ENCODE data around the gene CDH4. TPM values are rescaled to one million over a fixed set of nuclear protein-coding genes. Genes with fewer than 3 reads are reported as not detected.

CDH4 gene
- total and polyA plus RNA-seq, 2 of the 4 experiments (the other 2 are of a cell fraction) = 1.6 to 3.5 TPM

DNA sequence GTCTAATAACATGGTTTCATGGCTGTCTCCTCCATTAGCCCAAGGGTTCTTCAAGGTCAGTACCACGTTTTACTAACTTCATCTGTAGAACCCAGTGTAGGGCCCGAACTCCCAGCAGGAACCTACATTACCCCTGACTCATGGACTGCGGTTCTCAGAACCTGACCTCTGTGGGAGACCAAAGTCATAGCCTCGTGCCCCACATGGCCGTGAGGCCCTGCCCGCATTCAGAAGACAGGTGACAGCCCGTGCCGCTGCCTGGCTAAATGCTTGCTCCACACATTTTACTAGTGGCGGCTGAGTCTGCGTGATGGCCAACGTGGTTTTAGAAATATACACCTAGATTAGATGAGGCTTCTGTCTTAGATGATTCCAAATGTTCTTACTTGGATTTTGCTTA lies 94.9 kb downstream of the CDH4 start:
- no peak overlapping the region for H2AK9ac ChIP-seq (replicated peaks; ENCODE audit: low read depth, low read length, poor library complexity)
- no peak overlapping the region for H2BK15ac ChIP-seq (ENCODE audit: low read depth, low read length)
- H4K91ac ChIP-seq (ENCODE audit: insufficient read depth, low read depth, low read length) = no peak overlapping the region
- H3K56ac ChIP-seq (ENCODE audit: extremely low read depth, insufficient read depth, low read length) = no peak overlapping the region
- H4K20me1 ChIP-seq (ENCODE audit: insufficient read depth, low read length) = no peaks in the 10 kb centered on the region
- H3K36me3 ChIP-seq (ENCODE audit: control insufficient read depth, insufficient read depth, low read length) = no peaks in the 10 kb centered on the region
- H3K18ac ChIP-seq (ENCODE audit: low read depth, low read length) = no peak overlapping the region
- H3K4me2 ChIP-seq (ENCODE audit: low read depth, low read length) = no peak overlapping the region
- ChIA-PET CTCF (interaction anchor here (0.6 kb wide), 1 partner anchor 628 kb away, joined by 3 read pairs; no protein-coding TSS in a partner anchor), POLR2A (ENCODE audit: unreplicated experiment) (no interaction called here)
- dilution Hi-C loops (cut with HindIII; ENCODE audit: low sequenced_read_pairs, unreplicated experiment) = no loop called here
- H3K14ac ChIP-seq (replicated peaks; ENCODE audit: low read depth, low read length) = no peak overlapping the region
- no peak overlapping the region for H2AK5ac ChIP-seq (ENCODE audit: low read depth, low read length)
- H2BK120ac ChIP-seq (ENCODE audit: low read depth, low read length) = no peak overlapping the region
- no peak overlapping the region for H2BK5ac ChIP-seq (ENCODE audit: low read depth, low read length, poor library complexity, severe bottlenecking)
- H3K4me1 ChIP-seq (ENCODE audit: control insufficient read depth, insufficient read depth, low read length) = no peaks in the 10 kb centered on the region
- H3K27me3 ChIP-seq (ENCODE audit: control insufficient read depth, insufficient read depth, low read length) = no peaks in the 10 kb centered on the region
- no peak for ATAC-seq (ENCODE audit: low read depth)
- H4K5ac ChIP-seq (ENCODE audit: low read depth, low read length) = no peak overlapping the region
- WGBS, 2 experiments (ENCODE audit: extremely low coverage in 2 of 2, insufficient read length in 1 of 2) = 100% methylated on average over 1 of the region's 11 CpGs; no CpG with 5 or more reads in 1 of the 2 experiments
- no peak overlapping the region for H2BK20ac ChIP-seq (ENCODE audit: low read depth, low read length)
- intact Hi-C loops (cut with micrococcal nuclease) = no loop called here
- H3K23ac ChIP-seq (ENCODE audit: low read depth, low read length) = no peak overlapping the region
- no peak overlapping the region for H3K4me3 ChIP-seq (ENCODE audit: insufficient read depth, low read depth, low read length)
- H3K9ac ChIP-seq (ENCODE audit: low read depth, low read length) = no peak overlapping the region
- H2AFZ ChIP-seq (replicated peaks; ENCODE audit: low read length, poor library complexity) = no peak overlapping the region
- no peak overlapping the region for H3K27ac ChIP-seq (ENCODE audit: insufficient read depth, low read length)
- BruUV-seq (replicated peaks) = no TSS peak
- in situ Hi-C loops (cut with MboI; ENCODE audit: low sequenced_read_pairs) = no loop called here
- no peaks in the 10 kb centered on the region; a peak in 1 of 4 replicates for H3K79me1 ChIP-seq (ENCODE audit: low read depth in 1 of 2, low read length in 2 of 2)
- H3K9me1 ChIP-seq (ENCODE audit: insufficient read depth, low read length) = no peaks in the 10 kb centered on the region
- no peaks in the 10 kb centered on the region; the same call in 1 of the 2 replicates for H3K9me3 ChIP-seq (ENCODE audit: control insufficient read depth, insufficient read depth, low read length)
- H3K4ac ChIP-seq (ENCODE audit: low read depth, low read length) = no peak overlapping the region
- no peak for TF ChIP-seq NFE2L2 (IDR thresholded peaks at IDR 0.05; ENCODE audit: low read depth, low read length)
- no peak for TF ChIP-seq RCOR1 (IDR thresholded peaks at IDR 0.05; ENCODE audit: insufficient replicate concordance, low read length)
- no peak for TF ChIP-seq POLR2A (IDR thresholded peaks at IDR 0.05; ENCODE audit: low read depth, low read length)
- TF ChIP-seq FOS (IDR thresholded peaks at IDR 0.05; ENCODE audit: low read depth, low read length) = no peak
- TF ChIP-seq, protein P1, sequence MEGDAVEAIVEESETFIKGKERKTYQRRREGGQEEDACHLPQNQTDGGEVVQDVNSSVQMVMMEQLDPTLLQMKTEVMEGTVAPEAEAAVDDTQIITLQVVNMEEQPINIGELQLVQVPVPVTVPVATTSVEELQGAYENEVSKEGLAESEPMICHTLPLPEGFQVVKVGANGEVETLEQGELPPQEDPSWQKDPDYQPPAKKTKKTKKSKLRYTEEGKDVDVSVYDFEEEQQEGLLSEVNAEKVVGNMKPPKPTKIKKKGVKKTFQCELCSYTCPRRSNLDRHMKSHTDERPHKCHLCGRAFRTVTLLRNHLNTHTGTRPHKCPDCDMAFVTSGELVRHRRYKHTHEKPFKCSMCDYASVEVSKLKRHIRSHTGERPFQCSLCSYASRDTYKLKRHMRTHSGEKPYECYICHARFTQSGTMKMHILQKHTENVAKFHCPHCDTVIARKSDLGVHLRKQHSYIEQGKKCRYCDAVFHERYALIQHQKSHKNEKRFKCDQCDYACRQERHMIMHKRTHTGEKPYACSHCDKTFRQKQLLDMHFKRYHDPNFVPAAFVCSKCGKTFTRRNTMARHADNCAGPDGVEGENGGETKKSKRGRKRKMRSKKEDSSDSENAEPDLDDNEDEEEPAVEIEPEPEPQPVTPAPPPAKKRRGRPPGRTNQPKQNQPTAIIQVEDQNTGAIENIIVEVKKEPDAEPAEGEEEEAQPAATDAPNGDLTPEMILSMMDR (conservative IDR thresholded peaks at IDR 0.05; ENCODE audit: low read depth, low read length) = no peak
- DNase-seq = no peak
- no peak overlapping the region for H4K8ac ChIP-seq (ENCODE audit: low read depth in 2 of 2, low read length in 2 of 2)

All from IMR-90 (cell line).